Fibroblast of lung (primary cell): ENCODE measurements around the gene TTYH2. TPM values are rescaled to one million over a fixed set of nuclear protein-coding genes. Genes with fewer than 3 reads are reported as not detected.

Source experiments
- DNase-seq, 2 donors: peaks; one replicate each; pipeline versions ENCODE4 v3.0.0 to v3.0.0-alpha.2; 2010; ENCODE audit warnings: low read depth in 2 of 2
- H2AFZ ChIP-seq: 2 replicates; pipeline ENCODE4 v1.5.1; 2012; ENCODE audit warnings: low read length, control low read depth, inconsistent platforms
- H3K27ac ChIP-seq: 2 replicates; pipeline ENCODE4 v1.5.1; 2011; ENCODE audit warnings: low read length, control low read depth; ENCODE audit not compliant: insufficient read depth
- H3K27me3 ChIP-seq: 2 replicates; pipeline ENCODE4 v1.5.1; 2011; ENCODE audit warnings: mild to moderate bottlenecking, low read length; ENCODE audit not compliant: control insufficient read depth, insufficient read depth
- H3K36me3 ChIP-seq: 2 replicates; pipeline ENCODE4 v1.5.1; 2011; ENCODE audit warnings: low read length; ENCODE audit not compliant: control insufficient read depth, insufficient read depth
- H3K4me1 ChIP-seq: 2 replicates; pipeline ENCODE4 v1.5.1; 2011; ENCODE audit warnings: low read length; ENCODE audit not compliant: control insufficient read depth, insufficient read depth; ENCODE audit errors: extremely low read depth
- H3K4me2 ChIP-seq: 2 replicates; pipeline ENCODE4 v1.5.1; 2011; ENCODE audit warnings: low read length, control low read depth; ENCODE audit not compliant: insufficient read depth; ENCODE audit errors: extremely low read depth
- H3K4me3 ChIP-seq, 4 experiments: fragments of 200-600 bp in 1 of 4; sonication (generic) in 1 of 4; replicated peaks in 1 of 4; 2 replicates each; pipeline ENCODE4 v1.5.1; 2011 to 2016; ENCODE audit warnings: low read length in 4 of 4, low read depth in 3 of 4, mild to moderate bottlenecking in 3 of 4, control low read depth in 2 of 4, inconsistent platforms in 1 of 4, mixed read lengths in 1 of 4; ENCODE audit not compliant: insufficient read depth in 1 of 4; ENCODE audit errors: control extremely low read depth in 1 of 4
- H3K79me2 ChIP-seq: 2 replicates; pipeline ENCODE4 v1.5.1; 2012; ENCODE audit warnings: mild to moderate bottlenecking, low read length, inconsistent platforms; ENCODE audit not compliant: control insufficient read depth, insufficient read depth
- H3K9ac ChIP-seq: 2 replicates; pipeline ENCODE4 v1.5.1; 2011; ENCODE audit warnings: mild to moderate bottlenecking, low read length, control low read depth; ENCODE audit not compliant: insufficient read depth
- H3K9me3 ChIP-seq: 2 replicates; pipeline ENCODE4 v1.5.1; 2012; ENCODE audit warnings: low read depth, low read length; ENCODE audit not compliant: control insufficient read depth, insufficient read depth
- H4K20me1 ChIP-seq: 2 replicates; pipeline ENCODE4 v1.5.1; 2011; ENCODE audit warnings: low read length; ENCODE audit not compliant: control insufficient read depth, insufficient read depth; ENCODE audit errors: extremely low read depth
- EZH2 ChIP-seq: IDR thresholded peaks from 2 replicates; pipeline ENCODE4 v1.5.1; 2012; ENCODE audit warnings: low read length, control low read depth, mild to moderate bottlenecking; ENCODE audit errors: missing control alignments
- polyA plus RNA-seq, 2 donors: library from polyadenylated mRNA; depleted of rRNA in 1 of 2; stranded (reverse) in 1 of 2; unstranded in 1 of 2; fragments of >200 nt; gene quantifications; 2 replicates each; pipeline ENCODE4 v1.2.1, GENCODE V29; 2011 to 2012; ENCODE audit warnings: missing spikeins in 1 of 2
- total RNA-seq: library from RNA; depleted of rRNA; stranded (reverse); fragments of >200 nt; gene quantifications from 2 replicates; pipeline ENCODE4 v1.2.1, GENCODE V29; 2014
- TF ChIP-seq, protein P1 (sequence below), 2 donors: IDR thresholded peaks in 1 of 2; conservative IDR thresholded peaks in 1 of 2; 1 replicate in 1 of 2; 2 replicates in 1 of 2; pipeline ENCODE4 v1.5.1; 2011 to 2012; ENCODE audit warnings: low read length in 2 of 2, control low read depth in 1 of 2, inconsistent platforms in 1 of 2, low read depth in 1 of 2, mild to moderate bottlenecking in 1 of 2

Gene TTYH2
- total and polyA plus RNA-seq, 2 donors (not counting 1 experiment from before 2014, with no cell fraction given) = 0.99 to 1.2 TPM

DNA sequence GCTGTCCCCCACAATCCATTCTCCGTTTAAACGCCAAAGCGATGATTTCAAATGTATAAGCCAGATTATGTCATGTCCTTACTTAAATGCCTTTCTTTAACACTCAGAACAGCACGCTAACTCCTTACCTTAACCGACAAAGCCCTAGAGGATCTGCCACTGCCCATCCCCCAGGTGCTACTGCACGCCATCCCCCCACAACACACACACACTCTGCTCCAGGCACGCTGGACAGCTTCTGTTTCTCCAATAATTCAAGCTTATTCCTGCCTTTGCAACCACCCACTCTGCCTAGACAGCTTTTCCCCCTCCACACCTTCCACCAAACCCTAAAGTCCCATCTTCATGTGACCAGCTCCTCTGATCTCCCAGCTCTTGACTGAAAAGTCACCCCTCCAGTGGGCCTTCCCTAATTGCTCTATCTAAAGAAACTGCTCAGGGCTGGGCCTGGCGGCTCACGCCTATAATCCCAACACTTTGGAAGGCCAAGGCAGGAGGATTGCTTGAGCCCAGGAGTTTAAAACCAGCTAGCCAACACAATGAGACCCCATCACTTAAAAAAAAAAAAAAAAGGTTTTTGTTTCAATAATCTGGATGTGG is 48.8 kb upstream of the TTYH2 start:
- Histone ChIP-seq H4K20me1 (no peaks in the 10 kb centered on the region), H3K79me2 (no peaks in the 10 kb centered on the region), H3K27me3 (no peaks in the 10 kb centered on the region), H3K4me3 (no peak overlapping the region), H3K9me3 (no peaks in the 10 kb centered on the region), H3K36me3 (no peaks in the 10 kb centered on the region), H3K4me2 (no peak overlapping the region), H2AFZ (no peak overlapping the region), H3K27ac (no peak overlapping the region), H3K9ac (no peak overlapping the region), H3K4me1 (no peaks in the 10 kb centered on the region)
- TF ChIP-seq, protein P1, sequence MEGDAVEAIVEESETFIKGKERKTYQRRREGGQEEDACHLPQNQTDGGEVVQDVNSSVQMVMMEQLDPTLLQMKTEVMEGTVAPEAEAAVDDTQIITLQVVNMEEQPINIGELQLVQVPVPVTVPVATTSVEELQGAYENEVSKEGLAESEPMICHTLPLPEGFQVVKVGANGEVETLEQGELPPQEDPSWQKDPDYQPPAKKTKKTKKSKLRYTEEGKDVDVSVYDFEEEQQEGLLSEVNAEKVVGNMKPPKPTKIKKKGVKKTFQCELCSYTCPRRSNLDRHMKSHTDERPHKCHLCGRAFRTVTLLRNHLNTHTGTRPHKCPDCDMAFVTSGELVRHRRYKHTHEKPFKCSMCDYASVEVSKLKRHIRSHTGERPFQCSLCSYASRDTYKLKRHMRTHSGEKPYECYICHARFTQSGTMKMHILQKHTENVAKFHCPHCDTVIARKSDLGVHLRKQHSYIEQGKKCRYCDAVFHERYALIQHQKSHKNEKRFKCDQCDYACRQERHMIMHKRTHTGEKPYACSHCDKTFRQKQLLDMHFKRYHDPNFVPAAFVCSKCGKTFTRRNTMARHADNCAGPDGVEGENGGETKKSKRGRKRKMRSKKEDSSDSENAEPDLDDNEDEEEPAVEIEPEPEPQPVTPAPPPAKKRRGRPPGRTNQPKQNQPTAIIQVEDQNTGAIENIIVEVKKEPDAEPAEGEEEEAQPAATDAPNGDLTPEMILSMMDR (conservative IDR thresholded peaks at IDR 0.05 in 1 of 2, IDR thresholded peaks at IDR 0.05 in 1 of 2; ENCODE audit: low read depth in 1 of 2, low read length in 2 of 2) = no peak
- TF ChIP-seq EZH2 = no peak
- DNase-seq = no peak

DNA sequence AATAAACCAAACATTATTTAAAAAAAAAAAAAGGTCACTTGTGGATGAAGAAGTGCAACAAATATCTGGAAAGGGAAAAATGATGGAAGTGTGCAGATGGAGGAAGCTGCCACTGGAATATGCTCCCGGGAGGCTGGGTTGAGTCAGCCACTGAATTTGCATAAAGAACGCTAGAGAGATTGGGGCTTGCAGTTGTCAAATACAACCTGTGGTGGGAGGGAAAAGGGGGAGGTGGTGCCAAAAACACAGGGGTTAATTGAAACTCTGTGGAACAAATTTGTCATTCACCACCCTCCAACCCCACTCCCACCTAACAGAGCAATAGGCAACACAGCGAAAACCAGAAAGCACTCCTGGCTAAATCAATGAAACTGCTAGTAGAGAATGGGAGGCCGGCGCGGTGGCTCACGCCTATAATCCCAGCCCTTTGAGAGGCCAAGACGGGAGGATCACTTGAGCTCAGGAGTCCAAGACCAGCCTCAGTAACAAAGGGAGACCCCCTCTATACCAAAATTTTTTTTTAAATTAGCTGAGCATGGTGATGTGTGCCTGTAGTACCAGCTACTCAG is 47.5 kb upstream of the TTYH2 start:
- no peaks in the 10 kb centered on the region for H3K79me2 ChIP-seq

DNA sequence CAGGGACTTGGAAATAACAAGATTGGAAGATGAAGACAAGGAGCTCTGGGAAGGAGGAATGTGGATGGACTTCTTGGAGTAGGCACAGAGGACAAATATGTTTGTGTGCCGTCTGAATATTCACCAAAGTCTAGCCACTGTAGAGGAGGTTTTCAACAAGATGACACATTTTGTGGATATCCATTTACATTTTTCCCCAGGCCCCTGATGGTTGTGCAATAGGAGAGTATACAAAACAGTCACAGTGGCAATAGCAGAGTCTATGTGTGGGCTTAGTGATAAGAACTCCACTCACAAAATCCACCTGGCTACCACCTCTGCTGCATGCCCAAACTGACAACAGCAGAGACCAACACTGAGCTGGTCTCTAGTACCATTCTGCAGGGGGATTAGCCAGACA is 42.4 kb upstream of the TTYH2 start:
- H3K4me2 ChIP-seq = no peak overlapping the region
- H3K79me2 ChIP-seq = no peaks in the 10 kb centered on the region
- H3K36me3 ChIP-seq = no peaks in the 10 kb centered on the region
- no peak for DNase-seq
- H3K4me1 ChIP-seq = no peaks in the 10 kb centered on the region
- no peaks in the 10 kb centered on the region for H4K20me1 ChIP-seq
- no peak overlapping the region for H3K9ac ChIP-seq
- no peaks in the 10 kb centered on the region for H3K27me3 ChIP-seq
- H3K27ac ChIP-seq = no peak overlapping the region
- no peak overlapping the region for H3K4me3 ChIP-seq
- TF ChIP-seq, protein P1 (conservative IDR thresholded peaks at IDR 0.05 in 1 of 2, IDR thresholded peaks at IDR 0.05 in 1 of 2; ENCODE audit: low read depth in 1 of 2, low read length in 2 of 2) = no peak
- TF ChIP-seq EZH2 = no peak
- H2AFZ ChIP-seq = no peak overlapping the region
- no peaks in the 10 kb centered on the region for H3K9me3 ChIP-seq

More for the DNA sequence above, 47.5 kb upstream of the TTYH2 start:
- no peak overlapping the region for H3K27ac ChIP-seq
- H2AFZ ChIP-seq = no peak overlapping the region
- no peak overlapping the region for H3K4me3 ChIP-seq
- DNase-seq = no peak
- H4K20me1 ChIP-seq = no peaks in the 10 kb centered on the region
- no peaks in the 10 kb centered on the region for H3K4me1 ChIP-seq
- no peak overlapping the region for H3K4me2 ChIP-seq
- no peaks in the 10 kb centered on the region for H3K36me3 ChIP-seq
- no peaks in the 10 kb centered on the region for H3K9me3 ChIP-seq
- TF ChIP-seq, protein P1 (conservative IDR thresholded peaks at IDR 0.05 in 1 of 2, IDR thresholded peaks at IDR 0.05 in 1 of 2; ENCODE audit: low read depth in 1 of 2, low read length in 2 of 2) = no peak
- no peak for TF ChIP-seq EZH2
- no peaks in the 10 kb centered on the region for H3K27me3 ChIP-seq
- H3K9ac ChIP-seq = no peak overlapping the region
